Osteoblast (primary cell): ENCODE results near the gene PZP. TPM values are rescaled to one million over a fixed set of nuclear protein-coding genes. Genes with fewer than 3 reads are reported as not detected.
"Not testable (repeated sequence)": the region's sequence is repeated elsewhere in the genome, so short reads cannot be mapped to it uniquely, and the experiment has no call there.

ENCODE experiments used
- DNase-seq: peaks from one replicate; pipeline ENCODE4 v3.0.0; 2011; ENCODE audit warnings: low spot score, mixed read lengths; ENCODE audit not compliant: insufficient read length; ENCODE audit errors: missing footprints
- H2AFZ ChIP-seq: 2 replicates; pipeline ENCODE4 v1.6.0; 2011; ENCODE audit warnings: mild to moderate bottlenecking, low read length
- H3K27ac ChIP-seq: 2 replicates; pipeline ENCODE4 v1.5.1; 2011; ENCODE audit warnings: mild to moderate bottlenecking, low read depth, low read length, moderate library complexity
- H3K27me3 ChIP-seq: 2 replicates; pipeline ENCODE4 v1.6.0; 2012; ENCODE audit warnings: mild to moderate bottlenecking, control low read depth, inconsistent platforms, low read length, moderate library complexity; ENCODE audit not compliant: insufficient read depth
- H3K36me3 ChIP-seq: 2 replicates; pipeline ENCODE4 v1.5.1; 2011; ENCODE audit warnings: mild to moderate bottlenecking, low read length, control low read depth, moderate library complexity; ENCODE audit not compliant: insufficient read depth
- H3K4me1 ChIP-seq: 2 replicates; pipeline ENCODE4 v1.5.1; 2011; ENCODE audit warnings: mild to moderate bottlenecking, low read length, control low read depth, moderate library complexity; ENCODE audit not compliant: insufficient read depth
- H3K4me2 ChIP-seq: 2 replicates; pipeline ENCODE4 v1.6.0; 2011; ENCODE audit warnings: mild to moderate bottlenecking, low read length; ENCODE audit not compliant: insufficient read depth
- H3K4me3 ChIP-seq: fragments of 200-600 bp; sonication (generic); 3 replicates; pipeline ENCODE4 v1.5.1; 2012; ENCODE audit warnings: mild to moderate bottlenecking, low read length, inconsistent platforms; ENCODE audit not compliant: insufficient read depth
- H3K79me2 ChIP-seq: 2 replicates; pipeline ENCODE4 v1.6.0; 2012; ENCODE audit warnings: mild to moderate bottlenecking, low read length, control low read depth, inconsistent platforms; ENCODE audit not compliant: insufficient read depth
- H3K9me3 ChIP-seq: 2 replicates; pipeline ENCODE4 v1.5.1; 2011; ENCODE audit warnings: low read depth, low read length, control low read depth
- H4K20me1 ChIP-seq: 2 replicates; pipeline ENCODE4 v1.6.0; 2012; ENCODE audit warnings: mild to moderate bottlenecking, low read length, control low read depth; ENCODE audit not compliant: insufficient read depth
- CTCF ChIP-seq: IDR thresholded peaks from 2 replicates; pipeline ENCODE4 v1.5.1; 2011; ENCODE audit warnings: mild to moderate bottlenecking, low read depth, low read length, moderate library complexity; ENCODE audit errors: extremely low read depth
- total RNA-seq: library from RNA; depleted of rRNA; stranded (reverse); fragments of >200 nt; gene quantifications from 2 replicates; pipeline ENCODE4 v1.2.3, GENCODE V29; 2012

PZP gene
- total RNA-seq, 1 donor, result not detected

- H4K20me1 ChIP-seq, result no peaks in the 10 kb centered on the region
- no peaks in the 10 kb centered on the region for H3K36me3 ChIP-seq
- no peak for DNase-seq
- no peaks in the 10 kb centered on the region for H3K9me3 ChIP-seq
- no peak overlapping the region for H3K4me3 ChIP-seq
- H2AFZ ChIP-seq, result no peak overlapping the region
- H3K4me2 ChIP-seq, result no peak overlapping the region
- H3K4me1 ChIP-seq, result no peaks in the 10 kb centered on the region
- no peaks in the 10 kb centered on the region for H3K79me2 ChIP-seq
- no peak overlapping the region for H3K27ac ChIP-seq
- H3K27me3 ChIP-seq, result no peaks in the 10 kb centered on the region
- TF ChIP-seq CTCF, result no peak
Observed at GRCh38 chr12:9221483-9221882, 13.3 kb upstream of the PZP start.

- not testable (repeated sequence) for H2AFZ ChIP-seq, DNase-seq, H3K79me2 ChIP-seq, H3K27ac ChIP-seq, H3K4me3 ChIP-seq, H4K20me1 ChIP-seq, H3K27me3 ChIP-seq, H3K4me1 ChIP-seq, H3K9me3 ChIP-seq, H3K4me2 ChIP-seq, H3K36me3 ChIP-seq
Observed at GRCh38 chr12:9221011-9221410, 12.8 kb upstream of the PZP start.

- no peak for TF ChIP-seq CTCF
Observed at GRCh38 chr12:9214534-9214933, 6.3 kb upstream of the PZP start.

GRCh38 chr12:9211687-9212086 lies 3.5 kb upstream of the PZP start:
- TF ChIP-seq CTCF, result no peak
- H3K27me3 ChIP-seq, result no peaks in the 10 kb centered on the region
- no peaks in the 10 kb centered on the region for H3K4me1 ChIP-seq
- no peak overlapping the region for H3K4me3 ChIP-seq
- H3K4me2 ChIP-seq, result no peak overlapping the region
- no peaks in the 10 kb centered on the region for H3K36me3 ChIP-seq
- no peaks in the 10 kb centered on the region for H3K79me2 ChIP-seq
- no peaks in the 10 kb centered on the region for H3K9me3 ChIP-seq
- H2AFZ ChIP-seq, result no peak overlapping the region
- no peak overlapping the region for H3K27ac ChIP-seq
- no peak for DNase-seq
- no peaks in the 10 kb centered on the region for H4K20me1 ChIP-seq

More at GRCh38 chr12:9214534-9214933, 6.3 kb upstream of the PZP start:
- Histone ChIP-seq H3K4me3 (no peak overlapping the region), H3K27ac (no peak overlapping the region), H3K4me1 (no peaks in the 10 kb centered on the region), H3K79me2 (no peaks in the 10 kb centered on the region), H2AFZ (no peak overlapping the region), H4K20me1 (no peaks in the 10 kb centered on the region), H3K4me2 (no peak overlapping the region), H3K36me3 (no peaks in the 10 kb centered on the region), H3K27me3 (no peaks in the 10 kb centered on the region), H3K9me3 (no peaks in the 10 kb centered on the region)
- DNase-seq, result no peak
